Parathyroid adenoma (tissue), 2 donors: Measurements from ENCODE around the gene FOXJ3.

Experiments used
- H2AFZ ChIP-seq: fragments of 300-600 bp; sonication (generic); one replicate; pipeline ENCODE4 v1.7.0; 2017; ENCODE audit warnings: antibody characterized with exemption, mild to moderate bottlenecking
- H3K27ac ChIP-seq: fragments of 300-600 bp; sonication (generic); one replicate; pipeline ENCODE4 v1.7.0; 2017
- H3K27me3 ChIP-seq: fragments of 300-600 bp; sonication (generic); one replicate; pipeline ENCODE4 v1.7.0; 2017; ENCODE audit warnings: low read length; ENCODE audit not compliant: control insufficient read depth, insufficient read depth
- H3K36me3 ChIP-seq: fragments of 300-600 bp; sonication (generic); one replicate; pipeline ENCODE4 v1.7.0; 2017; ENCODE audit warnings: low read length; ENCODE audit not compliant: control insufficient read depth, insufficient read depth
- H3K4me1 ChIP-seq: fragments of 300-600 bp; sonication (generic); one replicate; pipeline ENCODE4 v1.7.0; 2017; ENCODE audit warnings: control low read depth
- H3K4me2 ChIP-seq: fragments of 300-600 bp; sonication (generic); one replicate; pipeline ENCODE4 v1.7.0; 2017; ENCODE audit warnings: low read length
- H3K4me3 ChIP-seq: fragments of 300-600 bp; sonication (generic); one replicate; pipeline ENCODE4 v1.7.0; 2017; ENCODE audit warnings: low read depth, low read length
- H3K79me2 ChIP-seq: fragments of 300-600 bp; sonication (generic); one replicate; pipeline ENCODE4 v1.7.0; 2017; ENCODE audit warnings: control low read depth
- H3K9ac ChIP-seq: fragments of 300-600 bp; sonication (generic); one replicate; pipeline ENCODE4 v1.7.0; 2017; ENCODE audit warnings: mild to moderate bottlenecking
- H3K9me3 ChIP-seq: fragments of 300-600 bp; sonication (generic); one replicate; pipeline ENCODE4 v1.7.0; 2017; ENCODE audit warnings: low read length; ENCODE audit not compliant: control insufficient read depth
- TF ChIP-seq, protein P1 (sequence below): fragments of 300-600 bp; sonication (generic); IDR thresholded peaks from one replicate; pipeline ENCODE4 v1.7.0; 2017; ENCODE audit warnings: antibody characterized with exemption, mild to moderate bottlenecking
- donor health status: primary hyperparathyroidism.

FOXJ3 gene

DNA sequence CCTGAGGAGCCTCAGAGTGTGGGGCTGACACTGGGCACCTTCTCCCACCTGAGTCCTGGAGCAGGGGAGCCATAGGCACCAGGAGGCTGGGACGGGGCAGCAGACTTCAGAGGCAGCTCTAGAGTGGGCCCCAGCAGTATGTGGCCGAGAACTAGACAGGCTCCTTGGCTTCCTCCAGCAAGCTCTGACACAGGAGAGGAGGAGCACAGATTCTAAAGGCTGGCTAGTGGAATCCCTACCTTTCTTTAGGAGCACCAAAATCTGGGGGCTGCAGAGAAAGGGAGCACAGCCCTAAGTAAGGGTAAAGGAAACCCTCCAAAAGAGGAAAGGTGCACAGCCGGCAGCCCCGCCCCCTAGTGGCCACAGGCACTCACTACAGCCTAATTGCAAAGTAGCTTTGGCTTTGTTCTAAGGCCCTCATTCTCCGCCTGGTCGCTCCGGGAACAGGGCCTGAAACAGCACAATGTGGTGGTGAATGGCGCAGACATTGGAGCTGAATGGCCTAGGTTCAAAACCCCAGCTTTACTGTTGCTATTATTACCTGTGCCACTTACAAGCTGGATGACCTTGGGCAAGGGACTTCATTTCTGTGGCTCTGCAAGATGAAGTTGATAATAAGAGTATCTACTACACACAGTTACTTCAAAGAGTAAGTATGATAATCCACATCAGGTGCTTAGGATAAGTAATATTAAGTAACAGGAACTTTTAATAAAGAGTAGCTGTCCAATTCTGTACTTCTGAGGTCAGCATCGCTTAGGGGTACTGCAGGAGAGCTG, 161.7 kb downstream of the FOXJ3 start:
- TF ChIP-seq, protein P1, sequence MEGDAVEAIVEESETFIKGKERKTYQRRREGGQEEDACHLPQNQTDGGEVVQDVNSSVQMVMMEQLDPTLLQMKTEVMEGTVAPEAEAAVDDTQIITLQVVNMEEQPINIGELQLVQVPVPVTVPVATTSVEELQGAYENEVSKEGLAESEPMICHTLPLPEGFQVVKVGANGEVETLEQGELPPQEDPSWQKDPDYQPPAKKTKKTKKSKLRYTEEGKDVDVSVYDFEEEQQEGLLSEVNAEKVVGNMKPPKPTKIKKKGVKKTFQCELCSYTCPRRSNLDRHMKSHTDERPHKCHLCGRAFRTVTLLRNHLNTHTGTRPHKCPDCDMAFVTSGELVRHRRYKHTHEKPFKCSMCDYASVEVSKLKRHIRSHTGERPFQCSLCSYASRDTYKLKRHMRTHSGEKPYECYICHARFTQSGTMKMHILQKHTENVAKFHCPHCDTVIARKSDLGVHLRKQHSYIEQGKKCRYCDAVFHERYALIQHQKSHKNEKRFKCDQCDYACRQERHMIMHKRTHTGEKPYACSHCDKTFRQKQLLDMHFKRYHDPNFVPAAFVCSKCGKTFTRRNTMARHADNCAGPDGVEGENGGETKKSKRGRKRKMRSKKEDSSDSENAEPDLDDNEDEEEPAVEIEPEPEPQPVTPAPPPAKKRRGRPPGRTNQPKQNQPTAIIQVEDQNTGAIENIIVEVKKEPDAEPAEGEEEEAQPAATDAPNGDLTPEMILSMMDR: peak; percentile 89
- H3K27ac ChIP-seq: peak overlapping the region; percentile 36
- no peak overlapping the region for H2AFZ ChIP-seq
- H3K4me2 ChIP-seq: no peak overlapping the region
- no peaks in the 10 kb centered on the region for H3K9me3 ChIP-seq
- H3K36me3 ChIP-seq: no peaks in the 10 kb centered on the region
- no peak overlapping the region for H3K9ac ChIP-seq
- H3K4me1 ChIP-seq: peaks cover 6% of the 10 kb centered on the region
- no peaks in the 10 kb centered on the region for H3K79me2 ChIP-seq
- no peaks in the 10 kb centered on the region for H3K27me3 ChIP-seq
- H3K4me3 ChIP-seq: no peak overlapping the region

DNA sequence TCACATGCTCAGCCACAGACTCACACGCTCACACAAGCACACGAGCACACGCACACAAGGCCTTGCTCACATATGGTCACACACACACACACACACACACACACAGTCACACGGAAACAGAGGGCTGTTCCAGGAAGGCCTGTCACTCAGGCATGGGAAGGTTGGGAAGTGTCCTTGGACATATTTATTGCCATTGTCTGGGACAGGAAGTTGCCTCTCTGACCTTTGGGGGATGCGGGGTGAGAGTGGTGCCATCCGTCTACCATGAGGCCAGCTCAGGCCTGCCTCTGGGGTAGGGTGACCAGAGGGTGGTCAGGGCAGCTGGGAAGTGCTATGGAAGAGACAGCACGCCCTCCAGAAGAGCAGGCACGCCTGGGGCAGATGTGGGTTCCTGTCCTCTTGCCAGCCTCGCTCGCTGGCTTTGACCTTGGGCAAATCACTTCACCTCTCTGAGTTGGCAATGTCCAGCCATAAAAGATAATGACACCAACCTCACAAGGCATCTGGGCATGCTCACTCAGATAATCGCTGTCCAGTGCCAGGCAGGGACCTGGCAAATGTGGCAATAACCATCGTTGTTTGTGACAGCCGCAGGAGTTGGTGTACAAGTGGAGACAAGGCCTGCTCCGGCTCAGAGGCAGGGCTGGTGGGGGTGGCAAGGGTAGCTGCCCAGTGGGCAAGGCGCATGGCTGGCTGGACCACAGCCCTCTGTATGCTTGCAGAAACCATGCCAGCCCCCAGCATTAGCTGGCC, 162.5 kb downstream of the FOXJ3 start:
- H3K4me2 ChIP-seq: no peak overlapping the region
- no peak overlapping the region for H3K9ac ChIP-seq
- TF ChIP-seq, protein P1: no peak
- H3K9me3 ChIP-seq: no peaks in the 10 kb centered on the region
- peaks cover 6% of the 10 kb centered on the region for H3K4me1 ChIP-seq
- no peak overlapping the region for H3K4me3 ChIP-seq
- H3K27ac ChIP-seq: peak overlapping the region; percentile 36
- H3K36me3 ChIP-seq: no peaks in the 10 kb centered on the region
- H2AFZ ChIP-seq: peak overlapping the region; percentile 42
- no peaks in the 10 kb centered on the region for H3K27me3 ChIP-seq
- no peaks in the 10 kb centered on the region for H3K79me2 ChIP-seq

DNA sequence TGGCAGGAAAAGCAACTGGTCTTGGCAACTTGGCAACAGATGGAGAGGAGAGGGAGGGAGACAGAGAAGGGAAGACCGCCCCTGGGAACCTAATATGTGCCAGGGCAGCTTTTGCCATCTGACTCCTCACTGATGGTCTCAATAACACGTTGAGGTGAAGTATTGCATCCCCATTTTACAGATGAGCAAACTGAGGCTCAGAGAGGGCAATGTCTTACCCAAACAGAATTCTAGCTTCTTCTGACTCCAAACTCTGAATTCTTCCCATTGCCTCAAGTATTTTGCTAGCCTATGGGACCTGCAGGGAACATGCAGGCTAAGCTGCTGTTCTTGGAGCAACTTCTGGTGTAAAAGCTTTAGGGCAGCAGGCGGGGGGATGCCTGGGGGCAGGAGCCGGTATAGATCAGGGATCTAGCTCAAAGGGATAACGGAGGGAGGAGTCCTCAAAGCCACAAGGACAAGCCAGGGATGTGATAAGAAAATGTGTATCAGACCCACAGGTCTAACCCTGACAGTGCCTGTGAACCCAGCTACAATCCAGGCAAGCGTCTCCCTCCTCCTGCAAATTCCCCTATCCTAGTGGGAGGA, 163.3 kb downstream of the FOXJ3 start:
- no peaks in the 10 kb centered on the region for H3K9me3 ChIP-seq
- H3K4me1 ChIP-seq: peaks cover 6% of the 10 kb centered on the region
- no peaks in the 10 kb centered on the region for H3K36me3 ChIP-seq
- H3K27me3 ChIP-seq: no peaks in the 10 kb centered on the region
- H3K4me2 ChIP-seq: no peak overlapping the region
- H3K4me3 ChIP-seq: no peak overlapping the region
- no peaks in the 10 kb centered on the region for H3K79me2 ChIP-seq
- H3K27ac ChIP-seq: no peak overlapping the region
- no peak overlapping the region for H3K9ac ChIP-seq
- no peak overlapping the region for H2AFZ ChIP-seq
- TF ChIP-seq, protein P1: no peak

DNA sequence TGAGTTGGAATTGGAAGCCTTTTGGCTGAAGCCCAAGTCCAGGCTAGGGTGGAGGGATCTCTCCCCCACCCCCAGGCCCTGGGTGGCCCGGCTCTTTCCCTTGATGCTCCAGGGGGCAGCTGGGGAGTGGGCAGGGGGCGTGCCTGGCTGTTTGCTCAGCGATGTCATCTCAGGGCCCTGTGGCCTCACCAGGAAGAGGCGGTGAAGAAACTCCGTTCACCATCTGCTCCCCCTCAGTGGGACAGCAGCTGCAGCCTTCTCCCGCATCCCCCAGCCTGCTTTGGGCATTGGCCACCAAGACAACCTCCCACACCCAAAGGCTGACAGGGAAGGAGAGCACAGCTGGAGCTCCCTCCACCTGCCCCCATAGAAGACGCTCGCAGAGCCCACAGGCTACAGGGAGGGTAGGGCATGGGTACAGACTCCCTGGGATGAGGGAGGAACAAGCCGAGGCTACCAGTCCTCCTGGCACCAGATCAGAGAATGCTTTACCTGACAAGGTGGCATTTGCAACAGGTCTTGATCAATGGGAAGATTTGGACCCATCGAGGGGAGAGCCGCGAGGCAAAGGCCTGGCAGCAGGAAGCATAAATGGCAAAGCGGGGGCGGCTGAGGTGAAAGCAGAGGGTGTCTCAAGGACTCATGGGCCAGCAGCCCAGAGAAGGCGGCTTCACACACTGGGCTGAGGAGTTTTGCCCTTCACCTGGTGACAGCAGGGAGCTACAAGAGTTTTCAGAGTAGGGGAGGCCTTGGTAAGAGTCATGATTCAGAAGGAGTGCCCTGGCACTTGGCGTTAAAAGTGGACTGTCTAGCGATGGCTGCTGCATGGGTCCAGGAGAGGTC, 164.0 kb downstream of the FOXJ3 start:
- no peak overlapping the region for H3K4me2 ChIP-seq
- no peak overlapping the region for H3K9ac ChIP-seq
- TF ChIP-seq, protein P1: no peak
- H3K4me3 ChIP-seq: no peak overlapping the region
- H3K9me3 ChIP-seq: no peaks in the 10 kb centered on the region
- H3K36me3 ChIP-seq: no peaks in the 10 kb centered on the region
- H2AFZ ChIP-seq: no peak overlapping the region
- H3K27ac ChIP-seq: no peak overlapping the region
- peaks cover 6% of the 10 kb centered on the region for H3K4me1 ChIP-seq
- no peaks in the 10 kb centered on the region for H3K79me2 ChIP-seq
- no peaks in the 10 kb centered on the region for H3K27me3 ChIP-seq
